H1 (cell line): Measurements from ENCODE around the gene CCDC60. TPM values are rescaled to one million over a fixed set of nuclear protein-coding genes. Genes with fewer than 3 reads are reported as not detected.

Source experiments
- CTCF ChIA-PET: fragments of 300-600 bp; sonication (Branson Sonifier 250); formaldehyde crosslinking; loops from one replicate; lab custom pipeline; 2021; ENCODE audit not compliant: partially characterized antibody; lab: Charles Lee
- POLR2A ChIA-PET: fragments of 300-600 bp; sonication (Branson Sonifier 250); formaldehyde crosslinking; loops from one replicate; lab custom pipeline; 2021; ENCODE audit warnings: inconsistent platforms; ENCODE audit not compliant: partially characterized antibody; lab: Charles Lee
- DNase-seq, 2 experiments: peaks; one replicate each; pipeline versions ENCODE4 v3.0.0 to v3.0.0-alpha.2; 2010 to 2022; ENCODE audit warnings: low spot score in 2 of 2, low read depth in 1 of 2, mixed read lengths in 1 of 2
- FAIRE-seq: peaks from 2 replicates; lab custom pipeline; 2011; peaks lifted over from hg19 to GRCh38; lab: Jason Lieb, UNC
- H2AFZ ChIP-seq: 2 replicates; pipeline ENCODE4 v1.8.1; 2012; ENCODE audit warnings: low read length, inconsistent platforms
- H2AK5ac ChIP-seq: 2 replicates; pipeline ENCODE4 v1.6.1; 2013; ENCODE audit warnings: low read depth, low read length
- H2BK120ac ChIP-seq: replicated peaks from 2 replicates; pipeline ENCODE3; 2013; ENCODE audit warnings: low read depth, low read length, inconsistent platforms
- H2BK12ac ChIP-seq: 2 replicates; pipeline ENCODE4 v1.6.1; 2013; ENCODE audit warnings: low read depth, low read length
- H2BK15ac ChIP-seq: 2 replicates; pipeline ENCODE4 v1.6.1; 2013; ENCODE audit warnings: low read length
- H2BK20ac ChIP-seq: 2 replicates; pipeline ENCODE4 v1.6.1; 2013; ENCODE audit warnings: low read length
- H2BK5ac ChIP-seq: 2 replicates; pipeline ENCODE4 v1.6.1; 2013; ENCODE audit warnings: low read depth, low read length
- H3K14ac ChIP-seq: 2 replicates; pipeline ENCODE4 v1.6.1; 2013; ENCODE audit warnings: inconsistent platforms; ENCODE audit not compliant: insufficient read length
- H3K18ac ChIP-seq: 2 replicates; pipeline ENCODE4 v1.6.1; 2013; ENCODE audit warnings: low read length; ENCODE audit errors: extremely low read depth
- H3K23ac ChIP-seq: 2 replicates; pipeline ENCODE4 v1.6.1; 2013; ENCODE audit warnings: inconsistent platforms; ENCODE audit not compliant: insufficient read length
- H3K23me2 ChIP-seq: 2 replicates; pipeline ENCODE4 v1.6.1; 2013; ENCODE audit warnings: low read depth, low read length
- H3K27ac ChIP-seq: 2 replicates; pipeline ENCODE4 v1.6.1; 2011; ENCODE audit warnings: low read depth, low read length, inconsistent platforms
- H3K27me3 ChIP-seq, 4 experiments: replicated peaks in 1 of 4; 1 replicate in 1 of 4; 2 replicates in 3 of 4; pipeline versions ENCODE4 v1.6.1 to v1.8.1; 2011 to 2013; ENCODE audit warnings: low read length in 3 of 4, mild to moderate bottlenecking in 3 of 4, inconsistent platforms in 2 of 4, mixed read lengths in 2 of 4, moderate library complexity in 1 of 4; ENCODE audit not compliant: control insufficient read depth in 3 of 4, insufficient read depth in 3 of 4; ENCODE audit errors: extremely low read depth in 1 of 4
- H3K36me3 ChIP-seq, 4 experiments: 2 replicates each; pipeline versions ENCODE4 v1.6.1 to v1.8.1; 2011 to 2013; ENCODE audit warnings: mild to moderate bottlenecking in 4 of 4, low read length in 3 of 4, moderate library complexity in 2 of 4, control low read depth in 1 of 4, inconsistent platforms in 1 of 4; ENCODE audit not compliant: insufficient read depth in 4 of 4, control insufficient read depth in 2 of 4
- H3K4ac ChIP-seq: replicated peaks from 2 replicates; pipeline ENCODE3; 2013; ENCODE audit warnings: low read length, low read depth, mixed read lengths, inconsistent platforms; ENCODE audit not compliant: insufficient read length
- H3K4me1 ChIP-seq, 4 experiments: replicated peaks in 1 of 4; 1 replicate in 1 of 4; 2 replicates in 3 of 4; pipeline versions ENCODE4 v1.6.1 to v1.8.1; 2011 to 2013; ENCODE audit warnings: low read length in 3 of 4, inconsistent platforms in 2 of 4, mixed read lengths in 1 of 4; ENCODE audit not compliant: insufficient read depth in 4 of 4, control insufficient read depth in 3 of 4
- H3K4me2 ChIP-seq, 2 experiments: 2 replicates each; pipeline versions ENCODE4 v1.6.1 to v1.8.1; 2011 to 2013; ENCODE audit warnings: low read depth in 2 of 2, low read length in 2 of 2, control low read depth in 1 of 2, inconsistent platforms in 1 of 2, mild to moderate bottlenecking in 1 of 2; ENCODE audit not compliant: insufficient read depth in 1 of 2
- H3K4me3 ChIP-seq, 4 experiments: fragments of 200-600, 300-600 bp in 1 of 4; sonication (generic), shearing (Covaris generic), sonication (Bioruptor Twin) in 1 of 4; 2 replicates each; pipeline versions ENCODE4 v1.5.1 to v1.8.1; 2011 to 2016; ENCODE audit warnings: low read length in 4 of 4, low read depth in 3 of 4, control low read depth in 2 of 4, inconsistent platforms in 2 of 4, mild to moderate bottlenecking in 2 of 4, mixed read lengths in 1 of 4, moderate library complexity in 1 of 4; ENCODE audit not compliant: insufficient read depth in 2 of 4; ENCODE audit errors: extremely low read depth in 1 of 4
- H3K56ac ChIP-seq: replicated peaks from 2 replicates; pipeline ENCODE3; 2013; ENCODE audit warnings: low read depth, mild to moderate bottlenecking, mixed read lengths, low read length, inconsistent platforms; ENCODE audit not compliant: insufficient read length
- H3K79me1 ChIP-seq: 2 replicates; pipeline ENCODE4 v1.6.1; 2013; ENCODE audit warnings: low read depth, low read length, control low read depth
- H3K79me2 ChIP-seq, 2 experiments: 2 replicates each; pipeline versions ENCODE4 v1.6.1 to v1.8.1; 2012 to 2013; ENCODE audit warnings: low read length in 2 of 2, mild to moderate bottlenecking in 2 of 2, inconsistent platforms in 1 of 2; ENCODE audit not compliant: insufficient read depth in 2 of 2, control insufficient read depth in 1 of 2
- H3K9ac ChIP-seq, 4 experiments: replicated peaks in 1 of 4; 1 replicate in 1 of 4; 2 replicates in 3 of 4; pipeline versions ENCODE4 v1.6.1 to v1.8.1; 2011 to 2013; ENCODE audit warnings: low read depth in 3 of 4, low read length in 3 of 4, control low read depth in 2 of 4, mild to moderate bottlenecking in 2 of 4, moderate library complexity in 2 of 4, inconsistent platforms in 1 of 4; ENCODE audit errors: extremely low read depth in 1 of 4
- H3K9me3 ChIP-seq, 2 experiments: 2 replicates each; pipeline versions ENCODE4 v1.6.1 to v1.8.1; 2012 to 2013; ENCODE audit warnings: mild to moderate bottlenecking in 2 of 2, moderate library complexity in 2 of 2, control low read depth in 1 of 2, inconsistent platforms in 1 of 2, low read depth in 1 of 2, low read length in 1 of 2, mixed read lengths in 1 of 2; ENCODE audit not compliant: insufficient read depth in 2 of 2
- H4K20me1 ChIP-seq, 2 experiments: replicated peaks in 1 of 2; 2 replicates each; pipeline versions ENCODE3 to v1.8.1; 2011 to 2013; ENCODE audit warnings: inconsistent platforms in 2 of 2, low read length in 2 of 2, mild to moderate bottlenecking in 1 of 2; ENCODE audit not compliant: insufficient read depth in 2 of 2, control insufficient read depth in 1 of 2
- H4K5ac ChIP-seq: 2 replicates; pipeline ENCODE4 v1.6.1; 2013; ENCODE audit warnings: low read length, low read depth, mixed read lengths, inconsistent platforms; ENCODE audit not compliant: insufficient read length
- H4K8ac ChIP-seq: 2 replicates; pipeline ENCODE4 v1.8.0; 2013; ENCODE audit warnings: mild to moderate bottlenecking, moderate library complexity, low read length, inconsistent platforms; ENCODE audit not compliant: insufficient read depth; ENCODE audit errors: extremely low read depth
- H4K91ac ChIP-seq: replicated peaks from 2 replicates; pipeline ENCODE3; 2013; ENCODE audit warnings: low read length, mixed read lengths, inconsistent platforms; ENCODE audit not compliant: insufficient read length
- ASH2L ChIP-seq: fragments of 200-600, 300-600 bp; sonication (generic); IDR thresholded peaks from one replicate; pipeline ENCODE4 v1.7.1; 2017; ENCODE audit warnings: low read length
- GTF2F1 ChIP-seq: IDR thresholded peaks from 2 replicates; pipeline ENCODE4 v1.6.1; 2012; ENCODE audit warnings: low read depth, low read length, improper control_type of control experiment, borderline replicate concordance
- HDAC2 ChIP-seq, 2 experiments: fragments of 300-600 bp in 1 of 2; sonication (generic) in 1 of 2; IDR thresholded peaks; 2 replicates each; pipeline ENCODE4 v1.6.1; 2011 to 2012; ENCODE audit warnings: low read depth in 2 of 2, low read length in 2 of 2, mild to moderate bottlenecking in 2 of 2, moderate library complexity in 2 of 2, borderline replicate concordance in 1 of 2, inconsistent platforms in 1 of 2
- NRF1 ChIP-seq: IDR thresholded peaks from 2 replicates; pipeline ENCODE4 v1.6.1; 2011; ENCODE audit warnings: mild to moderate bottlenecking, low read depth, low read length, improper control_type of control experiment
- POLR2A ChIP-seq, 2 experiments: IDR thresholded peaks; 1 replicate in 1 of 2; 2 replicates in 1 of 2; pipeline ENCODE4 v1.6.1; 2011; ENCODE audit warnings: low read depth in 2 of 2, low read length in 2 of 2, mild to moderate bottlenecking in 2 of 2; ENCODE audit errors: control extremely low read depth in 1 of 2
- RXRA ChIP-seq: IDR thresholded peaks from 2 replicates; pipeline ENCODE4 v1.6.1; 2011; ENCODE audit warnings: low read depth, mild to moderate bottlenecking, low read length, moderate library complexity; ENCODE audit not compliant: insufficient read depth
- SP1 ChIP-seq: IDR thresholded peaks from 2 replicates; pipeline ENCODE4 v1.6.1; 2011; ENCODE audit warnings: low read depth, low read length
- ZNF274 ChIP-seq: IDR thresholded peaks from 2 replicates; pipeline ENCODE4 v1.7.0; 2012; ENCODE audit warnings: low read length, borderline replicate concordance; ENCODE audit errors: extremely low read depth
- WGBS, 2 experiments: shearing (Covaris generic) in 1 of 2; methylation state at CpG; one replicate each; pipeline versions ENCODE4 v1.1.6 to v1.1.7; 2013 to 2015; ENCODE audit warnings: low lambda C conversion rate in 2 of 2, mixed read lengths in 2 of 2, inconsistent platforms in 1 of 2, low coverage in 1 of 2, missing lambda C conversion rate in 1 of 2; ENCODE audit not compliant: insufficient replicate concordance in 2 of 2, insufficient coverage in 1 of 2, insufficient read length in 1 of 2; ENCODE audit errors: extremely low coverage in 1 of 2, missing lambda C conversion rate in 1 of 2; 5-methylcytosine and 5-hydroxymethylcytosine counted together
- polyA plus RNA-seq, 7 experiments: library from polyadenylated mRNA; depleted of rRNA in 3 of 7; stranded (reverse) in 5 of 7; unstranded in 2 of 7; fragments of >200 nt in 5 of 7; fragments of 200-250 nt in 2 of 7; gene quantifications; 1 replicate in 5 of 7; 2 replicates in 1 of 7; 4 replicates in 1 of 7; pipeline versions ENCODE4 v1.2.1 to v1.2.3, GENCODE V29; 2011 to 2013; ENCODE audit warnings: missing spikeins in 2 of 7, mixed read lengths in 2 of 7
- total RNA-seq: library from RNA; stranded (reverse); fragmentation: NEBNext Ultra II Directional; extraction: Animal tissue kit (Norgen Biotek cat#: 25700); gene quantifications from 2 replicates; pipeline ENCODE4 v1.2.1, GENCODE V29; 2021

CCDC60 gene
- total and polyA plus RNA-seq, 2 of the 8 experiments (the other 6 are each of a cell fraction or from before 2014, with no cell fraction given), result 0.05 TPM; not detected in 1

DNA sequence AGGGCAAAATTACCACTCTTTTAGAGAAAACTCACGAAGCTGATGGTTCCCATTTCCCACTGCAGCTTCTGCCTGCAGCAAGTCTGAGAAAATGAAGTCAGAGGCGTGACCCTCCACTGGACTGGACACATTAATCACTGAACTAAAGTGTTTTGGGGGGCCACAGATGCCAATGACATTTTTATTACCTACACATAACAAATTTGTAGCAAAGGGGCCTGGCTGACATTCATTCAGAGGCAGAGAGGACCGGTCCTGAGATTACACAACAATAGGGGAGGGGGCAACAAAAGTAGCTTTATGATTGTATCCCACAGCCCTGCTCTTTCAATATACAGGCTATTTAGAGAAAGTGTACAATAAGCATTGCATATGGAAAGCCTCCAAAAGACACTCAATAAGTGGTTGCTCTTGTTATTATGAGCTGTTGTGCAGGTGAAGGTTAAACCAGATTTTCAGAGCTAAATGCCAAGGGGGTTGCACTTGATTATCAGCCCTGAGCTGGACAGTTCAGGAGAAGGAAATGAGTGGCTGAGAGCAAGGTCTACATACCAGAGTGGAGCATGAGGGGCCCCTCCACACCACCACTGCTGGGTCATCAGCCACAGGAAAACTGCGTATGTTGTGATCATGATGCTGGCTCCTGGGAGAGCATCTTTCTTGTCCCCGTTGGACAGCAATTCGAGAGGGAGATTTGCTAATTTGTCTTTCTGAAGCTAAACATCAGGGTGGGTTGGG is 41.5 kb upstream of the CCDC60 start:
- no peak overlapping the region for H2BK15ac ChIP-seq
- H3K23ac ChIP-seq, result no peak overlapping the region
- H3K9me3 ChIP-seq, result no peaks in the 10 kb centered on the region
- H4K91ac ChIP-seq, result no peak overlapping the region
- DNase-seq (no peak), FAIRE-seq (no peak)
- H3K36me3 ChIP-seq, result no peaks in the 10 kb centered on the region
- H3K4me1 ChIP-seq, result no peaks in the 10 kb centered on the region
- H3K23me2 ChIP-seq, result no peaks in the 10 kb centered on the region
- H3K79me1 ChIP-seq, result no peaks in the 10 kb centered on the region
- 0 out of 2 replicates have a peak overlapping the region, but pooled peaks have one; percentile 22 for H2AFZ ChIP-seq
- H3K4ac ChIP-seq, result no peak overlapping the region
- no peak overlapping the region for H3K4me3 ChIP-seq
- no peak overlapping the region for H2BK20ac ChIP-seq
- H3K14ac ChIP-seq, result no peak overlapping the region
- no peaks in the 10 kb centered on the region for H4K20me1 ChIP-seq
- H3K18ac ChIP-seq, result no peak overlapping the region
- H2BK120ac ChIP-seq, result no peak overlapping the region
- ChIA-PET CTCF (interaction anchor here (0.7 to 2.2 kb wide), 6 partner anchors 10 to 151 kb away, joined by 4 to 11 read pairs (median 4); no protein-coding TSS in a partner anchor), POLR2A (interaction anchor here (0.7 kb wide), 1 partner anchor 72 kb away, joined by 3 read pairs; no protein-coding TSS in a partner anchor)
- no peak overlapping the region for H3K27ac ChIP-seq
- no peak overlapping the region for H2BK5ac ChIP-seq
- H3K4me2 ChIP-seq, result no peak overlapping the region
- no peak overlapping the region for H2AK5ac ChIP-seq
- H2BK12ac ChIP-seq, result no peak overlapping the region
- no peaks in the 10 kb centered on the region for H3K27me3 ChIP-seq
- no peak overlapping the region for H4K8ac ChIP-seq
- no peak overlapping the region for H3K9ac ChIP-seq
- TF ChIP-seq SP1 (no peak), NRF1 (no peak), ZNF274 (no peak), POLR2A (IDR thresholded peaks at IDR 0.05; ENCODE audit: control extremely low read depth in 1 of 2, low read depth in 2 of 2, low read length in 2 of 2) (no peak), RXRA (no peak), ASH2L (no peak), HDAC2 (IDR thresholded peaks at IDR 0.05; ENCODE audit: borderline replicate concordance in 1 of 2, low read depth in 2 of 2, low read length in 2 of 2) (no peak), GTF2F1 (no peak)
- TF ChIP-seq, all 59 proteins: peak for 0
- Histone ChIP-seq H4K5ac (no peak overlapping the region), H3K79me2 (no peaks in the 10 kb centered on the region), H3K56ac (no peak overlapping the region)
- WGBS, 2 experiments, result 76% methylated on average over 6 of the region's 6 CpGs; no CpG with 5 or more reads in 1 of the 2 experiments
